ENCODE results near the gene HSF2BP.

DNA sequence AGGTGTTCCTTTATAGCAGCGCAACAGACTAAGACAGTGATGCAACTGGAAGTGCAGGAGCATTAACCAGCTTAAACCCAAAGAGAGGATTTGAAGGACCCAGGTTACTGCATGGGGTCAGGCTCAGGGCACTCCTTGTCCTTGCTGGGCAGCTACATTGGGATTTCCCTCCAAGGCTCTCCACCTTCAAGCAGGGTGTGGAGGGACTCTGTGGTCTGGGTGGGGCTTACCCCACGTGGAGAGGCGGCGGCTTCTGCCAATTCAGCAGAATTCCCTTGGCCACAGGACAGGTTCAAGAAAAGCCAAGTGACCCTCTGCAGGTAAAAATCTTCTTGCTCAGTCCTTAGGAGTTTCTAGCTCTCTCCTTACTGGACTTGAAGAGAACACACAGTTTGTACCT is 6.6 kb upstream of the HSF2BP start:
- TF ChIP-seq, protein P1, sequence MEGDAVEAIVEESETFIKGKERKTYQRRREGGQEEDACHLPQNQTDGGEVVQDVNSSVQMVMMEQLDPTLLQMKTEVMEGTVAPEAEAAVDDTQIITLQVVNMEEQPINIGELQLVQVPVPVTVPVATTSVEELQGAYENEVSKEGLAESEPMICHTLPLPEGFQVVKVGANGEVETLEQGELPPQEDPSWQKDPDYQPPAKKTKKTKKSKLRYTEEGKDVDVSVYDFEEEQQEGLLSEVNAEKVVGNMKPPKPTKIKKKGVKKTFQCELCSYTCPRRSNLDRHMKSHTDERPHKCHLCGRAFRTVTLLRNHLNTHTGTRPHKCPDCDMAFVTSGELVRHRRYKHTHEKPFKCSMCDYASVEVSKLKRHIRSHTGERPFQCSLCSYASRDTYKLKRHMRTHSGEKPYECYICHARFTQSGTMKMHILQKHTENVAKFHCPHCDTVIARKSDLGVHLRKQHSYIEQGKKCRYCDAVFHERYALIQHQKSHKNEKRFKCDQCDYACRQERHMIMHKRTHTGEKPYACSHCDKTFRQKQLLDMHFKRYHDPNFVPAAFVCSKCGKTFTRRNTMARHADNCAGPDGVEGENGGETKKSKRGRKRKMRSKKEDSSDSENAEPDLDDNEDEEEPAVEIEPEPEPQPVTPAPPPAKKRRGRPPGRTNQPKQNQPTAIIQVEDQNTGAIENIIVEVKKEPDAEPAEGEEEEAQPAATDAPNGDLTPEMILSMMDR (IDR thresholded peaks at IDR 0.05) = no peak
- TF ChIP-seq POLR2A (IDR thresholded peaks at IDR 0.05) = no peak

Measured in tibial nerve (tissue), 3 donors.